8988T (cell line): ENCODE results near the gene S100PBP.

Source experiments
- DNase-seq: peaks from one replicate; pipeline ENCODE4 v3.0.0; 2011

Gene S100PBP

GRCh38 chr1:32888677-32889420 lies 71.4 kb downstream of the S100PBP start:
- DNase-seq: no peak

- no peak for DNase-seq
Measured at GRCh38 chr1:32889731-32890278, 72.4 kb downstream of the S100PBP start.

- DNase-seq: no peak
Measured at GRCh38 chr1:32890516-32891240, 73.2 kb downstream of the S100PBP start.

GRCh38 chr1:32891241-32891570 lies 73.8 kb downstream of the S100PBP start:
- no peak for DNase-seq

GRCh38 chr1:32891630-32892029 lies 74.2 kb downstream of the S100PBP start:
- DNase-seq: no peak

DNA sequence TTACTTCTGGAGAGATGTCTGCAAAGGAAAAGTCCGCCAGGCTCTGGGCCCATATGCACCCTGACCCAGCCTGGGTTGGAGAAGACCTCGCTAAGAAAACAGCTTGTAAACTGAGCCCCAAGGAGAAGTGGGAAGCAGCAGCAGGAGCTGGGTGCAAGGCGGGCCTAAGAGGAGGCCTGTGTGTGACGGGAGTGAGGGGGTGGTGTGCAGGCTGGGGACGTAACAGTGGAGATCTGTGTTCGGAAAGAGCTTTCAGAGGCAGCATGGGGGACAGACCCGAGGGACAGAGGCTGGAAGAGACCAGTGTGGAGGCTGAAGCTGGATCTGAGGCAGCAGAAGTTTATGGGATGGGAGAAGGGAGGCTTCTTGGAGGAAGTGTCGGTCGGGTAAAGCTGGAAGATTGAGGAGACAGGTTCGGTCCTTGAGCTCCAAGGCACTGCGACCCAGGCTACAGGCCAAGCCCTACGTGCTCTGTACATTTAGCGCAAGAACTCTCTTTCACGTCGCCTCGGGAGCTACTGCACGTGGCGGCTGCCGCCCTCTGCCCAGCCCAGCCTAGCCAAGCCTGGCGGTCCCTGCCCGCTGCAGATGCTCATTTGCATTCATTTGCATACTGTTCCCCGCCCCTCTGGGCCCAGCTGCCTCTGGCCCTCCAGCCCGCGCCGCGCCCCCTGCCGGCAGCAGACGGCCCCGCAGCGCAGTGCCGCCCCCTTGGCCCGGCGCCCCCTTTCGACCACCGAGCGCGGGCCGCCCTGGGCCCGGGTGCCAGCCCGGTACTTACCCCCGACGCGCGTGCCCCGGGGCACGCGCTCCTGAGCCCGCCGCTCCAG lies 75.1 kb downstream of the S100PBP start:
- peak; percentile 80 for DNase-seq

- peak; percentile 69 for DNase-seq
Measured at GRCh38 chr1:32893198-32894018, 76.0 kb downstream of the S100PBP start.

DNA sequence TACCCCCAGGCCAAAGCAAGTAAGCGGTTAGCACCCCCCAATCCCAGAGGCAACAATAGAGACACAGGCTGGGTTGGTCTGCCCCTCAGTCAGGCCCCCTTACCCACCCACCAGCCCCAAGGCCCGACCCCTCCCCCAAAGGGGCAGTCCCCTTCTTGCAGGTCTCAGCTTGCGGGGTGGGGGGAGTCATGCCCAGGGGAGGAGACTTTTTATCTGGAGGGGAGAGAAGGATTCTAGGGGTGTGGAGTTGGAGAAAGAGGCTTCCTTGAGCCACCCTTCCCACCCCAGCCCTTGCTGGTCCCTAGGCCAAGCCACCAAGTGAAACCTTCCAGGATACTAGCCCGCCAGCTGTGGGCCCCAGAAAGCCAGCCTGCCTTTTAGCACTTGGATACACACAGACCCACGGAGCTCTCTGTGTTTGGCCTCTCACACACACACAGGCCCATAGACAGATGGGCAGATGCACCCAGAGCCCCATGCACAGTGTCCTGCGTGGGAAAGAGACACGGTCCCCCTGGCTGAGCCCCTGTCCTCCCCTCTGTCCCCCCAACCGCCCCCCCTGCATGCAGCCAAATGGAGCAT lies 76.7 kb downstream of the S100PBP start:
- no peak for DNase-seq

GRCh38 chr1:32894681-32895080 lies 77.2 kb downstream of the S100PBP start:
- DNase-seq: no peak

GRCh38 chr1:32895325-32896215 lies 78.1 kb downstream of the S100PBP start:
- DNase-seq: no peak

DNA sequence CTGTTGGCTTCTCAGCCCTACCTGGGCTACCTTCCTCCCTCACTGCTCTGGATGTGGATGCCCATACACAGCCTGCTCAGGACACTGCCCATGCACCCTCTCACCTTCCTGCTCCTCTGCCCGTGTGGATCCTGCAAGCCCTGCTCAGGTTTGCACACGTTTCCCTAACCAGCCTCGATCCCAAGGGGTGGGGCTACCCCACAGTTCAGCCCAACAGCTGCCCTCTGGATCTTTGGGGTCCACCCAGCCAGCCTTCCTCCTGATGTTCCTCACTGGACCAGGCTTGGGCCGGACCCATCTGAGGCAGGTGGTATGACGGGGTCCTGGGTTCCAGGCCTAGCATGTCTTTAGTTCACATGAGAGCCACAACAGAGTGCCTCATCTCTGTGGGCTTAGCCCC lies 79.0 kb downstream of the S100PBP start:
- no peak for DNase-seq

GRCh38 chr1:32897082-32898049 lies 79.9 kb downstream of the S100PBP start:
- DNase-seq: no peak

- no peak for DNase-seq
Measured at GRCh38 chr1:32898056-32898455, 80.6 kb downstream of the S100PBP start.

DNA sequence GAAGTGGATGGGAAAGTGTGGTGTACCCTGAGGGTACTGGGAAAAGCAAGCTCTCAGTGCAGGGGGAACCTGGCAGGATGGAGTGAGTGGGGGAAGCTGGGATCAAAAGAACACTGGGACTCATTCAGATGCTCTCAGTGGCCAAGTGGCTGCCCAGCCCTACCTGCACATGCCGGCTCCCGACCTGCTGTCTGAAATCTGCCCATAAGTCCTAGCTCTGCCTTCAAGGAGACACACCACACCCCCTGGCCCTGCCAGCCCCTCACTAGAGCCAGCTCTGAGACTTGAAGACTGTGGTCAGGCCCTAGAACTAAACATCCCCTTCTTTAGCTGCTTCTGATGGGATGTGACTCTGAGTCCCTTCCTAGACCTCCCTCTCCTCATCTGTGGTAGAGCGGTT lies 81.5 kb downstream of the S100PBP start:
- no peak for DNase-seq

GRCh38 chr1:32899586-32900296 lies 82.3 kb downstream of the S100PBP start:
- no peak for DNase-seq

GRCh38 chr1:32900371-32900955 lies 83.0 kb downstream of the S100PBP start:
- no peak for DNase-seq

DNA sequence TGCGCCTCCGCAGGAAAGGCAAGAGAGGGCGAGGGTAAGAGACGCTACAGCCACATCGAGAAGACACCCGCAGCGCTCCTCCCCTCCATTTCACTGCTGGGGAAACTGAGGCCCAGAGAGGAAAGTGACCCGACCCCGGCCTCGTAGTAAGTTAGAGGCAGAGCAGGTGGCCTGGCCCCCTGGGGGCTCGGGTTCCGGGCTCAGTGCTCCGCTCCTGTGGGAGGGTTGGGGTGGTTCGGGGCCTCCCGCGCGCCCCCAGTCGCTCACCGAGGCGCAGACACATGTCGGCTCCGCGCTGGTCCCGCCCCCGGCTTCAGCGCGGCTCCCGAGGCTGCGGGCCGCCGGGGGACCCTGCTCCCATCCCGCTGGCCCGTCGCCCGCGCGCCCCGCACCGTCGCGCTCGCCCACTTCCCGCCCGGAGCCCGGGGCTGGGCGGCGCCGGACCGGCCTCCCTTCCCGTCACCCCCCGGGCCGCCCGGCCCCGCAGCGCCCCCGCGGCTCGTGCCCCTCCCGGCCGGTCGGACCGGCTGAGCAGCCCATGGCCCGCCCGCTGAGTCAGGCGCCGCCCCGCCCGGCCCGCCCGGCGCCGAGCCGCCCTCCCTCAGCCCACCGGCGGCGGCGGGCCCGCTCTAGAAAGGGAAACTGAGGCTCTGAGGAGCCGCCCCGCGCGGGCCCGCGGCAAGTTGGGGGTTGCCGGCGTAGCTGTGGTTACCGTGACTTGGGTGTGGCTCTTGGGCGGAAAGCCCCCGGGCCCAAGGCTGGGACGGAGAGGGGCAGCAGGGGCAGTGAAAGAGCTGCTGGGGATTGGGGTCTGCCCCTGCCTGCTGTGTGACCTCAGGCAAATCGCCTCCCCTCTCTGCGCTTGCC lies 83.7 kb downstream of the S100PBP start, which contains the start of gene TMEM54:
TMEM54 (minus strand) TSS at position 434 of the 867 bp plus-strand sequence; CDS start at position 283, 151 bp downstream.
- peak; percentile 68 for DNase-seq
